ENCODE data around the gene PRMT3.

The PRMT3 gene

GRCh38 chr11:20547411-20547810, 159.9 kb downstream of the PRMT3 start:
- CTCF ChIA-PET, result no interaction called here
- TF ChIP-seq ZNF473 (tag by site-specific recombination; IDR thresholded peaks at IDR 0.05), result no peak
- no peak for TF ChIP-seq SCRT1 (tag by site-specific recombination; IDR thresholded peaks at IDR 0.05; ENCODE audit: borderline replicate concordance)
- no peak for TF ChIP-seq ZNF174 (tag by site-specific recombination; IDR thresholded peaks at IDR 0.05)
- TF ChIP-seq ZNF324 (tag by site-specific recombination; IDR thresholded peaks at IDR 0.05), result no peak
- TF ChIP-seq KLF10 (tag by site-specific recombination; IDR thresholded peaks at IDR 0.05), result no peak
- TF ChIP-seq ZNF155 (tag by site-specific recombination; IDR thresholded peaks at IDR 0.05), result no peak
- TF ChIP-seq KLF1 (tag by site-specific recombination; IDR thresholded peaks at IDR 0.05), result no peak
- no peak for TF ChIP-seq ZNF624 (tag by site-specific recombination; IDR thresholded peaks at IDR 0.05)
- TF ChIP-seq ZSCAN18 (tag by site-specific recombination; IDR thresholded peaks at IDR 0.05), result no peak
- TF ChIP-seq ZFP69B (tag by site-specific recombination; IDR thresholded peaks at IDR 0.05), result no peak
- no peak for TF ChIP-seq ZNF280D (tag by site-specific recombination; IDR thresholded peaks at IDR 0.05)
- no peak for TF ChIP-seq BCL11A (tag by site-specific recombination; IDR thresholded peaks at IDR 0.05; ENCODE audit: low read depth)
- Histone ChIP-seq H3K4me1 (ENCODE audit: control insufficient read depth, insufficient read depth, low read length) (no peaks in the 10 kb centered on the region), H3K9me3 (ENCODE audit: control insufficient read depth, insufficient read depth, low read depth, low read length) (no peaks in the 10 kb centered on the region), H3K4me3 (ENCODE audit: low read depth, low read length) (no peak overlapping the region), H3K27ac (ENCODE audit: extremely low read depth, low read depth, low read length) (no peak overlapping the region), H3K36me3 (ENCODE audit: control insufficient read depth in 2 of 2, insufficient read depth in 1 of 2, low read length in 2 of 2) (no peaks in the 10 kb centered on the region)
- POLR2A ChIA-PET, result no interaction called here

- no peaks in the 10 kb centered on the region for H3K36me3 ChIP-seq (ENCODE audit: control insufficient read depth in 2 of 2, insufficient read depth in 1 of 2, low read length in 2 of 2)
- TF ChIP-seq ZNF174 (tag by site-specific recombination; IDR thresholded peaks at IDR 0.05), result no peak
- no peak for TF ChIP-seq ZNF707 (tag by site-specific recombination; IDR thresholded peaks at IDR 0.05)
- no peak for TF ChIP-seq ZNF148 (tag by site-specific recombination; IDR thresholded peaks at IDR 0.05; ENCODE audit: borderline replicate concordance)
- TF ChIP-seq PATZ1 (tag by site-specific recombination; IDR thresholded peaks at IDR 0.05), result no peak
- TF ChIP-seq ZNF202 (tag by site-specific recombination; IDR thresholded peaks at IDR 0.05; ENCODE audit: borderline replicate concordance), result no peak
- TF ChIP-seq ZNF792 (tag by site-specific recombination; IDR thresholded peaks at IDR 0.05), result no peak
- TF ChIP-seq SP7 (tag by site-specific recombination; IDR thresholded peaks at IDR 0.05), result no peak
- no peak for TF ChIP-seq ZNF416 (tag by site-specific recombination; IDR thresholded peaks at IDR 0.05)
- TF ChIP-seq ZNF514 (tag by site-specific recombination; IDR thresholded peaks at IDR 0.05), result no peak
- TF ChIP-seq ZNF138 (tag by site-specific recombination; IDR thresholded peaks at IDR 0.05; ENCODE audit: borderline replicate concordance), result no peak
- TF ChIP-seq ZNF501 (tag by site-specific recombination; IDR thresholded peaks at IDR 0.05), result no peak
- no peak overlapping the region for H3K4me3 ChIP-seq (ENCODE audit: low read depth, low read length)
- ChIA-PET CTCF (no interaction called here), POLR2A (no interaction called here)
- no peaks in the 10 kb centered on the region for H3K9me3 ChIP-seq (ENCODE audit: control insufficient read depth, insufficient read depth, low read depth, low read length)
- no peak overlapping the region for H3K27ac ChIP-seq (ENCODE audit: extremely low read depth, low read depth, low read length)
- no peaks in the 10 kb centered on the region for H3K4me1 ChIP-seq (ENCODE audit: control insufficient read depth, insufficient read depth, low read length)
Observed at GRCh38 chr11:20551096-20551495, 163.6 kb downstream of the PRMT3 start.
